Panc1 (cell line): Measurements from ENCODE around the gene LMAN1L.

ENCODE experiments used
- POLR2AphosphoS5 ChIP-seq: IDR thresholded peaks from 2 replicates; pipeline ENCODE4 v1.6.1; 2012; ENCODE audit warnings: mild to moderate bottlenecking, low read depth, low read length, moderate library complexity
- TF ChIP-seq, protein P1 (sequence below): fragments of 450-650 bp; IDR thresholded peaks from 2 replicates; pipeline ENCODE4 v1.5.1; 2017; ENCODE audit warnings: mild to moderate bottlenecking

DNA sequence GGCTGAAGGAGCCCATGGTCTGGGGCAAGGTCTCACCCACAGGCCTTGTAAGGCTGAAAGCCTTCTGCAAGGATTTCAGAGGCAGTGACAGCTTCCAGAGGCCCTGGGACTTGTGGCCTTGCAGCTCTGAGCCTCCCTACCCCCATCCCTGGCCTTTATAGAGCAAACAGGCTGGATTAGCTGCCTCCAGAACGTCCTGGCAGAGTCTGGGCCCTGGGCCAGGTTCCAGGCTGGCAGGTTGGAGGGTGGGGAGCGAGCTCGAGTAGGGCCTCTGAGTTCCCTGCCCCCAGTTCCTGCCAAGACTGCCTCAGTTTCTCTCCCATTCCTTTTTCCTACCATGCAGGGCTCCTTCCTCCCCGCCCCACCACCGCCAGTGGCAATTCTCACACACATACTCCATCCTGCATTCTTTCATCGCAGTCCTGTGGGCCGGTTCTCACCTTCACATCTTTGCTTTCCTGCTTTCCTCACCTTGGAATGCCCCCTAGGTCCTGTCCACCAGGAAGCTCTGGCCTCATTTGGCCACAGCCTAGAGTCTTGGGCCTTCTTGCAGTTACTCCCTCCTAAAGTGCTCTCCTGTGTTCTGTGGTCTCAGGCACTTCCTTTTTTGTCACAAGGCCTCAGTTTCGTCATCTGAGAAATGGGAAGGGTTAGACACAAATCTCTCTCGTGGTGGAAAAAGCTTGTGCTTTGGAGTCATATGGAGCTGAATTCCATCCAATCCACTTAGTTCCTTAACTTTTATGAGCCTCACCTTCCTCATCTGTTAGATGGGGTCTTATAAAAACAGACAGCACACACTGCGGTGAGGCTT, 2.7 kb downstream of the LMAN1L start:
- TF ChIP-seq, protein P1, sequence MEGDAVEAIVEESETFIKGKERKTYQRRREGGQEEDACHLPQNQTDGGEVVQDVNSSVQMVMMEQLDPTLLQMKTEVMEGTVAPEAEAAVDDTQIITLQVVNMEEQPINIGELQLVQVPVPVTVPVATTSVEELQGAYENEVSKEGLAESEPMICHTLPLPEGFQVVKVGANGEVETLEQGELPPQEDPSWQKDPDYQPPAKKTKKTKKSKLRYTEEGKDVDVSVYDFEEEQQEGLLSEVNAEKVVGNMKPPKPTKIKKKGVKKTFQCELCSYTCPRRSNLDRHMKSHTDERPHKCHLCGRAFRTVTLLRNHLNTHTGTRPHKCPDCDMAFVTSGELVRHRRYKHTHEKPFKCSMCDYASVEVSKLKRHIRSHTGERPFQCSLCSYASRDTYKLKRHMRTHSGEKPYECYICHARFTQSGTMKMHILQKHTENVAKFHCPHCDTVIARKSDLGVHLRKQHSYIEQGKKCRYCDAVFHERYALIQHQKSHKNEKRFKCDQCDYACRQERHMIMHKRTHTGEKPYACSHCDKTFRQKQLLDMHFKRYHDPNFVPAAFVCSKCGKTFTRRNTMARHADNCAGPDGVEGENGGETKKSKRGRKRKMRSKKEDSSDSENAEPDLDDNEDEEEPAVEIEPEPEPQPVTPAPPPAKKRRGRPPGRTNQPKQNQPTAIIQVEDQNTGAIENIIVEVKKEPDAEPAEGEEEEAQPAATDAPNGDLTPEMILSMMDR = no peak
- no peak for TF ChIP-seq POLR2AphosphoS5
